HFF-Myc (cell line): ENCODE measurements around the gene TSPAN3.

Source experiments
- DNase-seq: peaks from one replicate; pipeline ENCODE4 v3.0.0-alpha.2; 2011; ENCODE audit warnings: low read depth; ENCODE audit errors: extremely low read depth
- H3K4me3 ChIP-seq: replicated peaks from 2 replicates; pipeline ENCODE4 v1.5.1; 2011; ENCODE audit warnings: low read depth, mild to moderate bottlenecking, control low read depth, low read length
- TF ChIP-seq, protein P1 (sequence below): IDR thresholded peaks from 2 replicates; pipeline ENCODE4 v1.5.1; 2012; ENCODE audit warnings: mild to moderate bottlenecking, low read depth, low read length, control low read depth; ENCODE audit errors: missing control alignments

The TSPAN3 gene

DNA sequence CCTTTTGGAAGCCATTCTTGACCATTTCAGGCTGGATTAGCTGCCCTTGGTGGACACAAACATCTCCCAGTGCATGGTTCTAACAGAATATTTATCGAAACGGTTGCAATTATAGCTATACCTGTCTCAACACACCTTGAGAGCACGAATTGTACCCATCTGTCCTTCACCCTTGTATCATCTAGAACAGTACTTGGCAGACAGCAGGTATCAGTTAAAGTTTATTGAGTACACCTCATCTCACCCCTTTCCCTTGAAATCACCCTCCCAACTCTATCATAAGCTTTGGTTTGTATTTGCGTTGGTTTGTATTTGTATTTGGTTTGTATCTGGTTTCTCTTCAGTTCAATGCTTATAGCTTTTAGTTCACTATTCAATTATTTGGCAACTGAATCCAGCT is 12.4 kb downstream of the TSPAN3 start:
- no peak overlapping the region for H3K4me3 ChIP-seq
- TF ChIP-seq, protein P1, sequence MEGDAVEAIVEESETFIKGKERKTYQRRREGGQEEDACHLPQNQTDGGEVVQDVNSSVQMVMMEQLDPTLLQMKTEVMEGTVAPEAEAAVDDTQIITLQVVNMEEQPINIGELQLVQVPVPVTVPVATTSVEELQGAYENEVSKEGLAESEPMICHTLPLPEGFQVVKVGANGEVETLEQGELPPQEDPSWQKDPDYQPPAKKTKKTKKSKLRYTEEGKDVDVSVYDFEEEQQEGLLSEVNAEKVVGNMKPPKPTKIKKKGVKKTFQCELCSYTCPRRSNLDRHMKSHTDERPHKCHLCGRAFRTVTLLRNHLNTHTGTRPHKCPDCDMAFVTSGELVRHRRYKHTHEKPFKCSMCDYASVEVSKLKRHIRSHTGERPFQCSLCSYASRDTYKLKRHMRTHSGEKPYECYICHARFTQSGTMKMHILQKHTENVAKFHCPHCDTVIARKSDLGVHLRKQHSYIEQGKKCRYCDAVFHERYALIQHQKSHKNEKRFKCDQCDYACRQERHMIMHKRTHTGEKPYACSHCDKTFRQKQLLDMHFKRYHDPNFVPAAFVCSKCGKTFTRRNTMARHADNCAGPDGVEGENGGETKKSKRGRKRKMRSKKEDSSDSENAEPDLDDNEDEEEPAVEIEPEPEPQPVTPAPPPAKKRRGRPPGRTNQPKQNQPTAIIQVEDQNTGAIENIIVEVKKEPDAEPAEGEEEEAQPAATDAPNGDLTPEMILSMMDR: no peak
- no peak for DNase-seq

- TF ChIP-seq, protein P1: no peak
Observed at GRCh38 chr15:77057685-77058084, 13.2 kb downstream of the TSPAN3 start.

DNA sequence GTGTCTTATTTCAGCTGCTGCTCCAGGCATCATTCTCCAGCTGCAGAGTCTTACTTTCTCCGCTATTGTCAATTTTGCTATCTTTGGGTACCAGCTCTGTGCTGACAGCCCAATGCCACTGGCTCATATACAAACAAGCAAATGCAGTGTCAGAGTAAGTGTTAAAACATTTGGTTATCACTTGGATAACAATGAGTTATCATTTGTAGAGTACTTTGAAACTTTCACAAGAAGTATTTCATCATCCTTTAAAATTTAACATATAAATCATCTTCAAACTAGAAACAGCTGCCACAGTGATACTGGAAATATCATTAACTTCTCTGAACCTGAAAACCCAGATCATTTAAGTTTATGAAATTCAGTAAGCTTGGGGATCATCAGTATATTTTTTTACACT is 13.8 kb downstream of the TSPAN3 start:
- no peak overlapping the region for H3K4me3 ChIP-seq
- DNase-seq: no peak
- TF ChIP-seq, protein P1: no peak

More at GRCh38 chr15:77057685-77058084, 13.2 kb downstream of the TSPAN3 start:
- DNase-seq: no peak
- H3K4me3 ChIP-seq: no peak overlapping the region

GRCh38 chr15:77053709-77054108 is 17.2 kb downstream of the TSPAN3 start:
- H3K4me3 ChIP-seq: no peak overlapping the region
- TF ChIP-seq, protein P1: no peak
- no peak for DNase-seq

DNA sequence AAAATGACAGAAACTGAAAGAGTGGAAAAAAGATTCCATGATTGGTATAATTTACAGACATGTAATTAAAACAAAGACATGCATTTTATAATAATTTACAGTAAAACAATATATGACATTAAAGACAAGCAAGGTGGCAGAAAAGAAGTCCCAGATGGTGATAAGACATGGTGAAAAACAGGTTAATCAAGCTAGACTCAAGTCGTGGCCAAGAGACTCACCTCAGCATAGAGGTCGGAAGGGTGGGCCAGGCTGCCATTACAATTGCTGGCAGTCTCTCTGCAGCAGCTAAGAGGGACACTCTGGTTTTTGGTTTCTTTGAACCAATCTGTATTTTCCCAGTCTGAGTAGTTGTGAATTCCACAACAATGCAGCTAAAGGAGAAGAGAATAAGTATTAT is 18.4 kb downstream of the TSPAN3 start:
- DNase-seq: no peak
- TF ChIP-seq, protein P1: no peak
- H3K4me3 ChIP-seq: no peak overlapping the region

DNA sequence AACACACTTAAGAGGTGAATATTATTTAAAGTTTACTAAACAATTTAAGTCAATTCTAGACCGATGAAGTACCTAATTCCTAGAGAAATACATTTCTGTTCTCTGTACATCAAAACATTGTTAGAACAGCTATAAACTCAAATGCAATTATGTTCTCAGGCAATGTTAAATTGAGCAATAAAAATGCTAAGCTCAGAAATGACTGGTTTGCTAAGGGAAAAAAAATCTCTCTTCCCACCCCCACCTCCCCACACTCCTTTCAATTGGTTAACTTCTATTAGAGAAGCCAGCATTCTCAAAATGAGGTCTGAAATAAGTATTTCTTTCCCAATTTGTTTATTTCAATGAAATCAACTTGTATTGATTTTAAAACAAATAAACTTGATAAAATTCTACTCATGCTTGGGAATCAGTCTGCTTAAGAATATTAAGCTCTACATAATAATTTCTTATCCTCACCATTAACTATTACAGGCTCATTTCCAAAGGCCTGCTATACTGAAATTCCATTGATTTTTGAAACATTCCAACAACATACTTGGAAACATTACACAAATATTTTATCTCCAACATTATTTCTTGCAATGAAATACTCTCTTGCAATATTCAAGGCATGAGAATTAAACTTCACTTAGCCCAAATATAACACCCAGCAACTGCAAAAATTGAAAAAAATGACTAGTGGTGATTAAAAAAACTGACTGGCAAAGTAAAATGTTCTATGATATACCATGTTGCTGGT is 22.6 kb downstream of the TSPAN3 start:
- no peak for DNase-seq
- no peak overlapping the region for H3K4me3 ChIP-seq
- TF ChIP-seq, protein P1: no peak

DNA sequence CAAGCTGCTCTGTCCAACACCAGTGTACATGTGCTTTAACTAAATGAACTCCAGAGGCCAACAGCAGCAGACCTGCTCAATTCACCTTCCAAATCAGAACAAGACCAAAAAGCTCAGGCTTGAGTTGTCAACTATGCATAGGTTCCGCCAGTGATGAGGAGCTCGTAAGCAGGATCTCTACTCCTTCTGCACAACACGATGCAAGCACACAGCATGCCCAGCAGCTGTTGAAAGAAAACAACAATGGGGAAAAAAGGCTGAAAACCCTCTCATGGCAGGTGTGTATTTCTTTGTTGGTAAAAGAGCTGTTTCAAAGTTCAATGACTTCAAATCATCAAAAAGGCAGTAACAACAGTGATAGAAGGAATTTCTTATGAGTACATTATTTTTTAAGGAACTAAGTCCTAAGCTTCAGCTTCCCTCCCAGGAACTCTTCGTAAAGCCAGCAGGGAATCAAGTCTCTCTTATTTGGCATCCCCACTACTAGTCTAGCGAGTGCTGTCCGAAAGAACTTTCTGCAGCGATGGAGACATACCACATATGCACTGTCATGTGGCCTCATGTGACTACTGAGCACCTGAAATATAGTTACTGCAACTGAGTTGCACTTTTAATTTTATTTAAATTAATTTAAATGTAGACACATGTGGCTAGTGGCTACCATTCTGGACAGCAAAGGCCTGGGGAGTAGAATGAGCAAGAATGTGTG is 24.1 kb downstream of the TSPAN3 start:
- no peak overlapping the region for H3K4me3 ChIP-seq
- TF ChIP-seq, protein P1: no peak
- DNase-seq: no peak
